Skeletal muscle tissue (tissue), 4 donors: ENCODE data around the gene XPR1. TPM values are rescaled to one million over a fixed set of nuclear protein-coding genes. Genes with fewer than 3 reads are reported as not detected.

Source experiments
- H3K27ac ChIP-seq: one replicate; pipeline ENCODE4 v1.7.0; 2013; ENCODE audit warnings: mild to moderate bottlenecking, low read depth, low read length, inconsistent platforms
- H3K27me3 ChIP-seq, 3 donors: one replicate each; pipeline ENCODE4 v1.7.0; 2013; ENCODE audit warnings: low read length in 3 of 3; ENCODE audit not compliant: control insufficient read depth in 3 of 3, insufficient read depth in 3 of 3
- H3K36me3 ChIP-seq, 3 donors: one replicate each; pipeline ENCODE4 v1.7.0; 2013; ENCODE audit warnings: low read length in 3 of 3; ENCODE audit not compliant: control insufficient read depth in 3 of 3, insufficient read depth in 3 of 3
- H3K4me1 ChIP-seq, 3 donors: one replicate each; pipeline ENCODE4 v1.7.0; 2013; ENCODE audit warnings: low read length in 3 of 3, mild to moderate bottlenecking in 3 of 3; ENCODE audit not compliant: control insufficient read depth in 3 of 3, insufficient read depth in 3 of 3
- H3K4me3 ChIP-seq, 3 donors: one replicate each; pipeline ENCODE4 v1.7.0; 2013; ENCODE audit warnings: low read length in 3 of 3
- H3K9ac ChIP-seq, 3 donors: one replicate each; pipeline ENCODE4 v1.7.0; 2013; ENCODE audit warnings: low read length in 3 of 3, mild to moderate bottlenecking in 3 of 3, moderate library complexity in 2 of 3, low read depth in 1 of 3
- H3K9me3 ChIP-seq, 3 donors: one replicate each; pipeline ENCODE4 v1.7.0; 2013; ENCODE audit warnings: low read length in 3 of 3; ENCODE audit not compliant: control insufficient read depth in 3 of 3
- total RNA-seq: library from RNA; depleted of rRNA; stranded (reverse); fragments of >200 nt; gene quantifications from one replicate; pipeline ENCODE4 v1.2.3, GENCODE V29; 2014
- donor health status: Osteomylitis.

The XPR1 gene
- 13.0 TPM for total RNA-seq

- Histone ChIP-seq H3K4me3 (peak within 1 kb of the TSS; percentile 91 to 96 (median 92)), H3K36me3 (no peaks in the 10 kb centered on the region), H3K9me3 (no peaks in the 10 kb centered on the region), H3K9ac (peak within 1 kb of the TSS; percentile 84 to 87 (median 86)), H3K27ac (peak within 1 kb of the TSS; percentile 78), H3K4me1 (peaks cover 11 to 28% (median 17%) of the 10 kb centered on the region in 3 donors), H3K27me3 (no peaks in the 10 kb centered on the region)
Observed at GRCh38 chr1:180631766-180632325, at the start of gene XPR1. XPR1 (plus strand) TSS chr1:180632022; CDS start chr1:180632202, 180 bp downstream.

DNA sequence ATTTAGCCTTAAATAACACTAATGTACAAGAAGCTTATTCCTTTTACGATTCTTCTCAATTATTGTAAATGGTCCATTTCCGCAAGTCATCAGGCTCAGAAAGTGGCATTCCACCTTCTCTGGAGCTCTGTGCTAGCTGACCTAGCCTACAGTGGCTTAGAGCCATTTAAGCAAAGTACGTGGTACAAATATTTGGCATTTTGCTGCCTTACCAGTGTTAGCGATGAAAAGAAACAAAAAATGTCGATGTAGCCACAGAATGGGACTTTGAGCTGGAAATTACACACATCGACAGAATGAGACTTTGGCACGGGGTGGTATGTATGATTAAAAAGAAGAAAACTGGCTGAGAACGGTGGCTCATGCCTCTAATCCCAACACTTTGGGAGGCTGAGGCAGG lies 47.0 kb upstream of the XPR1 start:
- no peak overlapping the region for H3K27ac ChIP-seq
- H3K4me3 ChIP-seq = no peak overlapping the region
- H3K36me3 ChIP-seq = no peaks in the 10 kb centered on the region
- no peaks in the 10 kb centered on the region for H3K27me3 ChIP-seq
- H3K4me1 ChIP-seq = no peaks in the 10 kb centered on the region
- H3K9ac ChIP-seq = no peak overlapping the region
- H3K9me3 ChIP-seq = no peaks in the 10 kb centered on the region

DNA sequence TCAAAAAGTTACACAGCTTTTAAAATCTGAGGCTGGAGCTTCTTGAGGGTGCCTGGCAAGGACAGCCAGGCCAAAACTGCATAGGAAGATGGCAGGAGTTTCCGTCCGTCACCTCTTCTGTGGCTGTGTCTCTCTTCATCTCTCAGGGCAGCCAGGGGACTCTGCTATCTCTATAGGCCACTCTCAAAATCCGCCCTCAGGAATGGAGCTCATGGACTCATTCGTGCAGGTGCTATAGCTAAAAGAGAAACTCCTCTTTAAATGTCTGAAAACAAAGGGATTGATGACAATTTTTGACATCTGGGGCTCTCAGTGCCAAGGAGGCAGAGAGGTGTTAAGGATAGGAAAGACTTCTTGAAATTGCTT lies 45.8 kb upstream of the XPR1 start:
- Histone ChIP-seq H3K4me3 (no peak overlapping the region), H3K27ac (no peak overlapping the region), H3K9me3 (no peaks in the 10 kb centered on the region), H3K9ac (no peak overlapping the region), H3K4me1 (no peaks in the 10 kb centered on the region), H3K36me3 (no peaks in the 10 kb centered on the region), H3K27me3 (no peaks in the 10 kb centered on the region)

DNA sequence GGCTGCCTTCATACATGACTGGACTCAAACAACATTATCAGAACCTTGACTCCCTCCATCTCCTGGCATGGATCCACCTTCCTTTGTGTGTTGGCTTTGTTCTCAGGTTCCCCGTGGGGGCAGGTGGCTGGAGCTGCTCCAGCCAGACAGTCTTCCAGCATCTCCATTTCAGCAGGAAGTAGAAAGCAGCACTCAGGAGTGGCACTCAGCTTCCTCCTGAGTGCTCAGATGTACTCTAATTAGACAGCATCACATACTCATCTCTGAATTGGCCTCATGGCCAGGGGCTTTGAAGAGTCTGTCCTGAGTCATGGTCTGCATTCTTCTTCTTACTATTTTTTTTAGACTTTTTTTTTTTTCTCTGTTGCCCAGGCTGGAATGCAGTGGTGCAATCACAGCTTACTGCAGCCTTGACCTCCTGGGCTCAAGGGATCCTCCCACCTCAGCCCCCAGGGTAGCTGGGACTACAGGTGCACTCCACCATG lies 45.1 kb upstream of the XPR1 start:
- Histone ChIP-seq H3K36me3 (no peaks in the 10 kb centered on the region), H3K9me3 (no peaks in the 10 kb centered on the region), H3K9ac (no peak overlapping the region), H3K27ac (no peak overlapping the region), H3K4me3 (no peak overlapping the region), H3K27me3 (no peaks in the 10 kb centered on the region), H3K4me1 (no peaks in the 10 kb centered on the region)

DNA sequence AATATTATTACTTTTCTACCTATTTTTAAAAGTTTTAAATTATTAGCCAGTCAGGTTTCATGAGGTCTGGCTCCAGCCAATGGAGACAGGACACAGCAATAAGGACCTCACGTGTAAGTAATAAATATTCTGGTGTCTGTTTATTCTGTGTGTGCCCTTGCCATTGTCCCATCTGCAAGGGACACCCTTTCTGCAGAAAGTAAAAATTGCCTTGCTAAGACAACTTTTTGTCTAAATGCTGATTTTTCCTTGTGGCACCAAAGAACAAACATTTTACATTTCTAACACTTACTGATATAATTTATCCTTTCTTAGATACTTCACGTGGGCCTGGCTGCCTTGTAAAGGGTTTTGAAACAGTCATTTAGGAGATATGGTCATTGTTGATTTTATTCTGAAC lies 43.7 kb upstream of the XPR1 start:
- H3K9ac ChIP-seq = no peak overlapping the region
- no peaks in the 10 kb centered on the region for H3K4me1 ChIP-seq
- H3K27ac ChIP-seq = no peak overlapping the region
- H3K36me3 ChIP-seq = no peaks in the 10 kb centered on the region
- H3K4me3 ChIP-seq = no peak overlapping the region
- H3K27me3 ChIP-seq = no peaks in the 10 kb centered on the region
- no peaks in the 10 kb centered on the region for H3K9me3 ChIP-seq

GRCh38 chr1:180590889-180591288 lies 40.9 kb upstream of the XPR1 start:
- H3K4me3 ChIP-seq = no peak overlapping the region
- H3K36me3 ChIP-seq = no peaks in the 10 kb centered on the region
- no peaks in the 10 kb centered on the region for H3K27me3 ChIP-seq
- H3K4me1 ChIP-seq = no peaks in the 10 kb centered on the region
- no peaks in the 10 kb centered on the region for H3K9me3 ChIP-seq
- H3K27ac ChIP-seq = no peak overlapping the region
- H3K9ac ChIP-seq = no peak overlapping the region

- Histone ChIP-seq H3K4me3 (no peak overlapping the region), H3K9me3 (no peaks in the 10 kb centered on the region), H3K4me1 (no peaks in the 10 kb centered on the region), H3K27me3 (no peaks in the 10 kb centered on the region), H3K9ac (no peak overlapping the region), H3K27ac (no peak overlapping the region), H3K36me3 (no peaks in the 10 kb centered on the region)
Observed at GRCh38 chr1:180593382-180593781, 38.4 kb upstream of the XPR1 start.

- H3K36me3 ChIP-seq = no peaks in the 10 kb centered on the region
- no peak overlapping the region for H3K27ac ChIP-seq
- H3K4me3 ChIP-seq = no peak overlapping the region
- H3K4me1 ChIP-seq = no peaks in the 10 kb centered on the region
- no peak overlapping the region for H3K9ac ChIP-seq
- no peaks in the 10 kb centered on the region for H3K9me3 ChIP-seq
- no peaks in the 10 kb centered on the region for H3K27me3 ChIP-seq
Observed at GRCh38 chr1:180594723-180595122, 37.1 kb upstream of the XPR1 start.

DNA sequence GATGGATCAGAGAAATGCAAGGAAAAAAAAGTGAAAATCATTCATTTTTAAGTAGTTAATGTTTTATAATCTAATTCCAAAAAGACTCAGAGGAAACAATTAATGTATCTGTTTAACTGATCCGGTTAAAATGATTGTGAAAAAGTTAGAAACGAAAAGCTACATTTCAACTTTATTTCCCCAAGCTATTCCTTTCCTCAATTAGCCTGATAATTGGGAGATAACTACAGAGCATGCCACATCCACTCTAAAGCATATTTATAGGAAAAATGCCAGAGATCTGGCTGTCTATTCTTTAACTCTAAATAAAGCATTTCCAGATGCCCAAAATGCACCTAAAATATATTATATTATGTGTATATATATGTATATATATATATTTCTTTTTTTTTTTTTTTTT lies 35.9 kb upstream of the XPR1 start:
- Histone ChIP-seq H3K27me3 (no peaks in the 10 kb centered on the region), H3K9me3 (no peaks in the 10 kb centered on the region), H3K36me3 (no peaks in the 10 kb centered on the region), H3K27ac (no peak overlapping the region), H3K4me1 (no peaks in the 10 kb centered on the region), H3K4me3 (no peak overlapping the region), H3K9ac (no peak overlapping the region)

DNA sequence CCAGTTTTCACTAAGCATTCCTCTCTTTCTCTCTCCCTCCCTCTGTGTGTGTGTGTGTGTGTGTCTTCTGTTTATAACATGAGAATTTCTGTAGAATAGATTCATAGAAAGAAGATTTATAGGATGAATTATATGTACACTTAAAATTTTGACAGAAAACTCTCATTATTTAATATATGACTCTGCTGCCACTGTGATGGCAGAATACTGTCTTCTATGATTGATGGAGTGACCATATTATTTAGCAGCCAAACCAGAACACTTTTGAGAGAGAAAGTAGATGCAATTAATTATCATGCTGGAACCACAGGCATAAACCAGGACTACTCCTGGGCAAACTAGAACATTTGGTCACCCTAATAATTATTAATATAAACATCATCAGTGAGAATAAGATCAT lies 34.3 kb upstream of the XPR1 start:
- no peak overlapping the region for H3K9ac ChIP-seq
- no peak overlapping the region for H3K27ac ChIP-seq
- H3K27me3 ChIP-seq = no peaks in the 10 kb centered on the region
- no peaks in the 10 kb centered on the region for H3K9me3 ChIP-seq
- H3K4me3 ChIP-seq = no peak overlapping the region
- no peaks in the 10 kb centered on the region for H3K4me1 ChIP-seq
- no peaks in the 10 kb centered on the region for H3K36me3 ChIP-seq
